Measurements from ENCODE around the gene TMEM181. TPM values are rescaled to one million over a fixed set of nuclear protein-coding genes. Genes with fewer than 3 reads are reported as not detected.
A peak's percentile ranks its signal among the peaks of the same experiment; 100 is the strongest.
"Not testable (repeated sequence)": the region's sequence is repeated elsewhere in the genome, so short reads cannot be mapped to it uniquely, and the experiment has no call there.

TMEM181 gene
- polyA plus RNA-seq, 1 donor: 38.5 TPM

DNA sequence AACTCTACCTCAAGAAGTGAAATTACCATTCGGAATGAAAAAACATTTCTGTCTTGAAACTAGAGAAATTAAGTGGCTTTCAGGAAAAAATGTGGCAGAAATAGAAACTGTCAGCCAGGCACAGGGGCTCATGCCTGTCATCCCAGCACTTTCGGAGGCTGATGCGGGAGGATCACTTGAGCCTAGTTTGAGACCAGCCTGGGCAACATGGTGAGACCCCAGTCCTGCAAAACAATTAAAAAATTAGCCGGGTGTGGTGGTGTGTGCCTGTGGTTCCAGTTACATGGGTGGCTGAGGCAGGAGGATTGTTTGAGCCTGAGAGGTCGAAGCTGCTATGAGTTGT is 7.1 kb upstream of the TMEM181 start:
- Histone ChIP-seq H3K36me3 (ENCODE audit: control insufficient read depth, insufficient read depth, low read length) (no peaks in the 10 kb centered on the region), H3K9me3 (ENCODE audit: control insufficient read depth, low read depth, low read length) (no peaks in the 10 kb centered on the region), H3K27ac (ENCODE audit: low read length) (no peak overlapping the region), H3K27me3 (ENCODE audit: control insufficient read depth, insufficient read depth, low read length) (no peaks in the 10 kb centered on the region), H3K4me3 (ENCODE audit: low read length) (no peak overlapping the region), H3K4me1 (ENCODE audit: control insufficient read depth, insufficient read depth, low read length) (no peaks in the 10 kb centered on the region)
- no peak for DNase-seq
- no CpG with 5 or more reads among the region's 5 CpGs for WGBS (ENCODE audit: insufficient coverage, low lambda C conversion rate)

DNA sequence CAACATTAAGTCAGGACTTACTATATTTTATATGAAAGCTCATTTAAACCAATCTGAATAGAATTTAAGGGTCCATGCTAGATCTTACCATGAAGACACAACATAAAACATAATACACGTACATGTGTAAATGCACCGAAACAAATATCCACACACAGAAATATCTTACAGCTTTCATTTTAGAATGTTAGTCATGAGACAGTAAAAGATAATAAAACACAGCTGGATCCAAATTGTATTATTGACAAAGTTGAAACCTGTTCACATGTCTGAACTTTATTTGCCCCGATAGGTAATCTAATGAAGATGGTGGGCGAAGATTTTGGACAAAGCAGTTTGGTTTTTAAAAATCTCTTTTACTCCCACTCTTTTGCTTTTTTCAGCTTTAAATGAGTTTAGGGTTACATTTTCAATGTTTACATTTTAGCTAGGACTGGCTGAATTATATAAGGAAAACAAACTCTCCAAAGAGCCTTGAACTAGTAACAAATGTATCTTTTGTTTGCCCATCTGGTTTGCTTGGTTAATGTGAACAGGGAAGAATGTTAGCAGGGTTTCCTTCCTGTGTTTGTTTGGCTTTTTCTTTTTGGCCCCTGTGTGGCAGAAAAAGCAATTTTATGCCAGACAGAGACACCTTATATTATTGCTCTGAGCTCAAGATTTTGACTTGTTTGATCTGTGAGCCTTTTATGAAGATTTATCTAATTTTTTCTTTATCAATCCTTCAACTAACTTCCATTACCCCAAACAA is 5.1 kb upstream of the TMEM181 start:
- H3K36me3 ChIP-seq (ENCODE audit: control insufficient read depth, insufficient read depth, low read length): no peaks in the 10 kb centered on the region
- DNase-seq: no peak
- no peak overlapping the region for H3K4me3 ChIP-seq (ENCODE audit: low read length)
- WGBS (ENCODE audit: insufficient coverage, low lambda C conversion rate): 83% methylated on average over 1 of the region's 4 CpGs
- no peaks in the 10 kb centered on the region for H3K27me3 ChIP-seq (ENCODE audit: control insufficient read depth, insufficient read depth, low read length)
- H3K27ac ChIP-seq (ENCODE audit: low read length): no peak overlapping the region
- H3K4me1 ChIP-seq (ENCODE audit: control insufficient read depth, insufficient read depth, low read length): peaks cover 3% of the 10 kb centered on the region
- H3K9me3 ChIP-seq (ENCODE audit: control insufficient read depth, low read depth, low read length): no peaks in the 10 kb centered on the region

DNA sequence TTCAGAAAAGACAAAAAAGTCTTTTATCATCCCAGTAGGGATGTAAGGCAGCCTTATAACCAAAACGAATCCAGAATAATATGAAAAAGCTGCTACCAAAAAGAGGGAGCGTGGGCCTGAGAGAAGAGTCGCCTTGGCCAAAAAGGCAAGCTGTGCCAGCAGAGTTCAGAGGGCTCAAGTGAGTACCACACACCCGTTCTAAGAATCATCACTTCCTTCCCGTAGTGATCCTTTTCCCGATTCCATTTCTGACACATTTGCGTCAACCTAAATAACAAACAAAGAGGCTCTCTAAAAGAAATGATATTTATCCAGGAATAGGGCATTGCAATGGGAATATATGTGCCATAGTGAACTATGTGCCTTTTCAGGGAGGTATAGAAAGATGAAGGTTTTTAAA is 3.8 kb upstream of the TMEM181 start:
- Histone ChIP-seq H3K9me3 (ENCODE audit: control insufficient read depth, low read depth, low read length) (no peaks in the 10 kb centered on the region), H3K36me3 (ENCODE audit: control insufficient read depth, insufficient read depth, low read length) (no peaks in the 10 kb centered on the region), H3K27me3 (ENCODE audit: control insufficient read depth, insufficient read depth, low read length) (no peaks in the 10 kb centered on the region), H3K4me3 (ENCODE audit: low read length) (no peak overlapping the region), H3K27ac (ENCODE audit: low read length) (no peak overlapping the region), H3K4me1 (ENCODE audit: control insufficient read depth, insufficient read depth, low read length) (peaks cover 6% of the 10 kb centered on the region)
- no peak for DNase-seq
- WGBS (ENCODE audit: insufficient coverage, low lambda C conversion rate): 88% methylated on average over 3 of the region's 7 CpGs

DNA sequence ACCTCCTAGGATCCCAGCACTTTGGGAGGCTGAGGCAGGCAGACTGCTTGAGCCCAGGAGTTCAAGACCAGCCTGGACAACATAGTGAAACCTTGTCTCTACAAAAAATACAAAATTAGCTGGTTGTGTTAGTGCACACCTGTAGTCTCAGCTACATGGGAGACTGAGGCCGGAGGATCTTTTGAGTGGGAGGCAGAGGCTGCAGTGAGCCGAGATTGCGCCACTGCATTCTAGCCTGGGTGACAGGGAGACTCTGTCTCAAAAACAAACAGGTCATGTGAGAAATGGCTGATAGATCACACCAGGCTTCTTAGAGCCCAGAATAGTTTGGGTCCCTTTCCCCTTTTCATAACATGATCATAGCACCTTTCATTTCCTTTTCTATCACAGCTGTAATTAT is 2.8 kb upstream of the TMEM181 start:
- peaks cover 16% of the 10 kb centered on the region for H3K4me1 ChIP-seq (ENCODE audit: control insufficient read depth, insufficient read depth, low read length)
- H3K27ac ChIP-seq (ENCODE audit: low read length); H3K4me3 ChIP-seq (ENCODE audit: low read length); H3K27me3 ChIP-seq (ENCODE audit: control insufficient read depth, insufficient read depth, low read length); DNase-seq; H3K36me3 ChIP-seq (ENCODE audit: control insufficient read depth, insufficient read depth, low read length); H3K9me3 ChIP-seq (ENCODE audit: control insufficient read depth, low read depth, low read length): not testable (repeated sequence)
- no CpG with 5 or more reads among the region's 3 CpGs for WGBS (ENCODE audit: insufficient coverage, low lambda C conversion rate)

DNA sequence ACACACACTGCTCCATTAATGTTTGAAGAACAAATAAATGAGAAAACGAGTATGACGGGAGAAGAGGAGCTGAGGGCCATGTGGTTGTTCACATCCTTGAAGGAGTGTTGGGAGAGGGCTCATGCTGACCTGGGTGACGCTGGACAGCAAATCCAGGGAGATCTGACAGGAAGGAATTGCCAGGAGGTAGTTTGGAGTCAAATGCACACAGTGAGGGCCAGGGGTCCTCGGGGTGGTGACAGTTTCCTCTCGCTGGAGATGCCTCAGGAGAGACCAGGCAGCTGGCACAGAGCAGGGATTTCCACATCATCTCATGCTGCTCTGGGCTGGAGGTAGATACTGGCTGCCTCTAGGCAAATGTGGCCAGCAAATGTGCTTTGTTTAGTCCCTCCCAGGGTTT is 2.0 kb upstream of the TMEM181 start:
- DNase-seq: no peak
- no peaks in the 10 kb centered on the region for H3K9me3 ChIP-seq (ENCODE audit: control insufficient read depth, low read depth, low read length)
- no peak overlapping the region for H3K27ac ChIP-seq (ENCODE audit: low read length)
- peaks cover 17% of the 10 kb centered on the region for H3K4me1 ChIP-seq (ENCODE audit: control insufficient read depth, insufficient read depth, low read length)
- no peak overlapping the region for H3K4me3 ChIP-seq (ENCODE audit: low read length)
- no peaks in the 10 kb centered on the region for H3K27me3 ChIP-seq (ENCODE audit: control insufficient read depth, insufficient read depth, low read length)
- no CpG with 5 or more reads among the region's 5 CpGs for WGBS (ENCODE audit: insufficient coverage, low lambda C conversion rate)
- no peaks in the 10 kb centered on the region for H3K36me3 ChIP-seq (ENCODE audit: control insufficient read depth, insufficient read depth, low read length)

DNA sequence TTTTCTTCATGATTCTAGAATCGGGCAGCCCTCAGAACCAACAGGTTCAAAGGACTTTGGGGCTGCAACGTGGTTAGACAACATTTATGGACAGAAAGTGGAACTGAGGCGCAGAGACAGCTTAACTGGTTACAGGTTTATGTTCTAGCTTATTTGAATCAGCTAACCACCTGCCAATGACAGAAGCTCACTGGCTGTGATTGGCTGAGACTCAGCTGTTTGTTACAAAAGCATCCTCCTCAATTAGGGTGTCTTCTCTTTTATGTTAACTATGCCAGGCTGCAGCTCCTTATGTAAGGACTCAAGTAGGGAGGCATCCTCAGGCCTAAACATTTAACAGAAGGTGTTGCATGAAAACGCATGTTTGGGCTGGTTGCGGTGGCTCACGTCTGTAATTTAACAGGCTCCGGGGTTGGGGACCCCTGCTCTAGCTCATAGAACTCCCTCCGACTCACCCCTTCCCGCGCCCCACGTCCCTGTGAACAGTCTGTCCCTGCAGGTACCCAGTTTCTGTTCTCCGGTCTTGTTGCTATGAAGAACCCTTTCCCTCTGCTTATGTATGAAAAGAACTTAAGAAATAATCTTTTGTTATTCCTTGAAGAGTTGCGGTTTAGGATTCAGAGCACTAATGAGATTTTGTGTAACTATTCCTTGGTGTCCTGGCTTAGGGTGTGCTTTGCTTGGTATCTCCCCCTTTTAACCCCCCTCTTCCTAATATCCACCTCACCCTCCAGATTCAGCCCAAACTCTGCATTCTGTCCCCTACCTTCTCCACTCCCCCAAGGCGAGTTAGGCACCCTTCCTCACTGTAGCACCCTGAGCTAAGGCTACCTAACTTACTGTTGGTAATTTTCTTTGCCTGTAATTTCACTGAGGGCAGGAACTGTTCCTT is 1.2 kb upstream of the TMEM181 start:
- no peaks in the 10 kb centered on the region for H3K27me3 ChIP-seq (ENCODE audit: control insufficient read depth, insufficient read depth, low read length)
- WGBS (ENCODE audit: insufficient coverage, low lambda C conversion rate): 100% methylated on average over 2 of the region's 14 CpGs
- H3K27ac ChIP-seq (ENCODE audit: low read length): no peak overlapping the region
- DNase-seq: no peak
- no peaks in the 10 kb centered on the region for H3K36me3 ChIP-seq (ENCODE audit: control insufficient read depth, insufficient read depth, low read length)
- H3K4me3 ChIP-seq (ENCODE audit: low read length): no peak overlapping the region
- no peaks in the 10 kb centered on the region for H3K9me3 ChIP-seq (ENCODE audit: control insufficient read depth, low read depth, low read length)
- peaks cover 17% of the 10 kb centered on the region for H3K4me1 ChIP-seq (ENCODE audit: control insufficient read depth, insufficient read depth, low read length)

DNA sequence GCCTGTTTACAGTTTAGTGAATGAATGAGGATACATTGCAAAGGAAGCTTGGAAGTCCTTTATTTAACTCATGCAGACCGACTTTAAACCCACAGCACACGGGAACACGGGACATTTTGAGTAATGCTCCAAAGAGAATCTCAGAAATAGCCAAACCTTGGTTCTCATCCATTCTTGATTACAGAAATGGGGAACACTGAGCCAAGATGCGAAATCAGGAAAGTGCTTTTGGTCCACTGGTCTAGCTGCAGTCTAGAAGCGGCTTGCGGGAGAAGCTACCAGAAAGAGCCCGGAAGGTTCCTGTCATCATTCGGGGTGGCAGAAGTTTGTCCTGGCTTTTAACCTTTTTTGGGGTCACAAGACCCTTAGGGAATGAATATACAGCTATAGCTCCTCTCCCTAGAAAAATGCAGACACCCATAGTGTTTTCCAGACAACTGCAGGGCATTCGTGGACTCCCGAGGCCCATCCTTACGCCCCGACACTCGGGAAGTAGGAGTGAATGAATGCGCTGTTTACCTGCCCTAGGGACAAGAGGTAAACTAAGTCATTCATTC is 475 bp upstream of the TMEM181 start:
- Histone ChIP-seq H3K36me3 (ENCODE audit: control insufficient read depth, insufficient read depth, low read length) (no peaks in the 10 kb centered on the region), H3K27ac (ENCODE audit: low read length) (peak overlapping the region; percentile 58), H3K27me3 (ENCODE audit: control insufficient read depth, insufficient read depth, low read length) (no peaks in the 10 kb centered on the region), H3K4me1 (ENCODE audit: control insufficient read depth, insufficient read depth, low read length) (peaks cover 17% of the 10 kb centered on the region), H3K9me3 (ENCODE audit: control insufficient read depth, low read depth, low read length) (no peaks in the 10 kb centered on the region), H3K4me3 (ENCODE audit: low read length) (peak overlapping the region; percentile 64)
- no CpG with 5 or more reads among the region's 14 CpGs for WGBS (ENCODE audit: insufficient coverage, low lambda C conversion rate)
- no peak for DNase-seq

DNA sequence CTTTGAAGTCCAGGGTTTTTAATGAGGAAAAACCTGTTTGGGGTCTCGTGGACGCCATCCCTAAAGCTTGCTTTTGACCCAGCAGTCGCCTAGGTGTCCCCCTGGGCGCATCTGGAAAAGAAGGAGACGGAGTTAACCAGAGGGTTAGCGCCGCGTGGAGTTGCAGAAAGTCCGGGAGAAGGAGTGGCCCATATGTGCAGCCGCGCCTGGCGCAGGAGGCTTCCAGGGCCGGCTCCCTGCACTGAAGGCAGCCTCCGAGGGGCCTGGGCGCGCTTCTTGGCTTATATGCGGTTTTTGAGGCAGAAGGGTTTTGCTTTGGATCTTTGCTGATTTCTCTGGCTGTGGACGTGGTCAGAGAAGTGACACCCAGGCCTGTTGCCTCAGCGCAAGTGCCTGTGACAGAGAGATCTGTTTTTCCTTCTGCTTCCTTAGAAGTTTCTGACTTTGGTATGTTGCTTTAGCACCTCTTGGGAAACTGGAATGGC is 987 bp downstream of the TMEM181 start:
- H3K9me3 ChIP-seq (ENCODE audit: control insufficient read depth, low read depth, low read length): no peaks in the 10 kb centered on the region
- peak overlapping the region; percentile 50 for H3K27ac ChIP-seq (ENCODE audit: low read length)
- peaks cover 17% of the 10 kb centered on the region for H3K4me1 ChIP-seq (ENCODE audit: control insufficient read depth, insufficient read depth, low read length)
- H3K36me3 ChIP-seq (ENCODE audit: control insufficient read depth, insufficient read depth, low read length): no peaks in the 10 kb centered on the region
- no peak for DNase-seq
- WGBS (ENCODE audit: insufficient coverage, low lambda C conversion rate): no CpG with 5 or more reads among the region's 19 CpGs
- H3K27me3 ChIP-seq (ENCODE audit: control insufficient read depth, insufficient read depth, low read length): no peaks in the 10 kb centered on the region
- H3K4me3 ChIP-seq (ENCODE audit: low read length): peak overlapping the region; percentile 73

DNA sequence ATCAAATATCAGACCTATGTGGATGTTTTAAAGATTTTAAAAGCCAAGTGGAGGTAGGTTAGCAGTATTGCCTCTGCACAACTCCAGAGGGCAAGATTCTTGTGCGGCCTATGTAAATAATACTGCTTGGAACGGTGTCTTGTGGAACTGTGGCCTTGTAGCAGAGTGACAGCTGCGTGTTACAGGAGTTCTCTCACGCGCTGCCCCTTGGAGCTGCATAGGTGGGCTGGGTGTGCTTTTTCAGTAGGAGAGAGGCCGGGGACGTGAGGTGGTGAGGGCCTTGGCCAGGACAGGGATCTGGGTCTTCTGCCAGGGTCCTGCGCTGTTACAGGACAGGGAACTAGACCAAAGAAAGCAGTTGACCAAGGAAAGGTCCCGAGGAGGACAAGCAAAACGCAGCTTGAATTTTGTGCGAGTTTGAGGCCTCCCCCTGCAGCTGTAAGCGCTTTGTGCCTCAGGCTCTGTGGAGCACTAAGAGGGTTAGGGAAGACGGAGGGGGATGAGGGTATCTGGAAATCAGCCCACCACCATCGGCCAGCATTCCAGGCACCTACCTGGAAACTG is 1.5 kb downstream of the TMEM181 start:
- peak overlapping the region; percentile 73 for H3K4me3 ChIP-seq (ENCODE audit: low read length)
- H3K27me3 ChIP-seq (ENCODE audit: control insufficient read depth, insufficient read depth, low read length): no peaks in the 10 kb centered on the region
- H3K4me1 ChIP-seq (ENCODE audit: control insufficient read depth, insufficient read depth, low read length): peaks cover 17% of the 10 kb centered on the region
- DNase-seq: no peak
- no CpG with 5 or more reads among the region's 14 CpGs for WGBS (ENCODE audit: insufficient coverage, low lambda C conversion rate)
- no peaks in the 10 kb centered on the region for H3K9me3 ChIP-seq (ENCODE audit: control insufficient read depth, low read depth, low read length)
- no peak overlapping the region for H3K27ac ChIP-seq (ENCODE audit: low read length)
- no peaks in the 10 kb centered on the region for H3K36me3 ChIP-seq (ENCODE audit: control insufficient read depth, insufficient read depth, low read length)

DNA sequence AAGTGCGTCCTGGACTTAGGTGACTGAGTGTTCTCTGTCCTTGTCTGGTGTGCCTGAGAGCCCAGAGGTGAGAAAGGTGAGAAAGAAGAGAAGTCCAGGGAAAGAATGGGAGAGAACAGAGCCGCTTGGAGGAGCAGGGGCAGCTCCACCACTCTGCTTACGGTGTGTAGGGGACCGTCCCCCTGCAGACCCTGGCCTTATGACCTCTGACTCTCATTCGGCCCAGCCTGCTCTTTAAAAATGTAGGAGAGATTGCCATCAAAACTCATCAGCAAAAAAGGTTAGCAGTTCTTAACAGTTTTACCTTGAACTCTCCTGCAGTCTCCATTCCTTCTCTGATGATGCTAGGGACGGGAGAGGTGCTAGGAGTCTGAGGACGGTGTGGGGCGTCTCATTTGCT is 2.0 kb downstream of the TMEM181 start:
- no peak overlapping the region for H3K27ac ChIP-seq (ENCODE audit: low read length)
- no CpG with 5 or more reads among the region's 8 CpGs for WGBS (ENCODE audit: insufficient coverage, low lambda C conversion rate)
- peaks cover 17% of the 10 kb centered on the region for H3K4me1 ChIP-seq (ENCODE audit: control insufficient read depth, insufficient read depth, low read length)
- H3K36me3 ChIP-seq (ENCODE audit: control insufficient read depth, insufficient read depth, low read length): no peaks in the 10 kb centered on the region
- DNase-seq: no peak
- no peaks in the 10 kb centered on the region for H3K9me3 ChIP-seq (ENCODE audit: control insufficient read depth, low read depth, low read length)
- H3K4me3 ChIP-seq (ENCODE audit: low read length): no peak overlapping the region
- H3K27me3 ChIP-seq (ENCODE audit: control insufficient read depth, insufficient read depth, low read length): no peaks in the 10 kb centered on the region
